ENCODE results near the gene PLPPR1.
A peak's percentile ranks its signal among the peaks of the same experiment; 100 is the strongest.

Gene PLPPR1

DNA sequence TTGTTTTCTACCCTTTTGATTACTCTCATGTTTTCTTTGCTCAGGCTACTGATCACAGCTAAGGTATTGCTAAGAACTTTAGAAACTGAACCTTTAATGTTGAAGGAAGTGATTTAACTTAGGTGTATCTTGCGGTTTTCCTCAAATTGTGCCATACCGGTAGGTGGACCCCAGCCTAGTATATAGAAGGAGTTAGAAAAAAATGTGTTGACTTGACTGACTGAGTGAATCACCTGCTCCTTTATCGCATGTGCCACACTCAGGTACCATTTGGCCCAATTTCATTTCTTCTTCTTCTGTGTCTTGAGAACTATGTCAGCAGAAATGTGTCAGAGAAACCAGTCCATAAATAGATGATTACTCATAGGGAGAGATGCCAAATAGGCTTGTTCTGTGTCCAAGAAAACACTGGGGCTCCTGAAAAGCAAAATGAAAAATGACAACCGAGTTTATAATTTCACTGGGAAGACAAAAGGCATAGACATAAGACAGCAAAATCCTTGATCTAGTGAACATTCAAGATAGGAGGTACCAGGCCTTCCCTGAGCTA is 19.4 kb downstream of the PLPPR1 start:
- H3K4me3 ChIP-seq (ENCODE audit: low read length) = no peak overlapping the region
- peak; percentile 39 for DNase-seq (ENCODE audit: low read depth)
- TF ChIP-seq, protein P1, sequence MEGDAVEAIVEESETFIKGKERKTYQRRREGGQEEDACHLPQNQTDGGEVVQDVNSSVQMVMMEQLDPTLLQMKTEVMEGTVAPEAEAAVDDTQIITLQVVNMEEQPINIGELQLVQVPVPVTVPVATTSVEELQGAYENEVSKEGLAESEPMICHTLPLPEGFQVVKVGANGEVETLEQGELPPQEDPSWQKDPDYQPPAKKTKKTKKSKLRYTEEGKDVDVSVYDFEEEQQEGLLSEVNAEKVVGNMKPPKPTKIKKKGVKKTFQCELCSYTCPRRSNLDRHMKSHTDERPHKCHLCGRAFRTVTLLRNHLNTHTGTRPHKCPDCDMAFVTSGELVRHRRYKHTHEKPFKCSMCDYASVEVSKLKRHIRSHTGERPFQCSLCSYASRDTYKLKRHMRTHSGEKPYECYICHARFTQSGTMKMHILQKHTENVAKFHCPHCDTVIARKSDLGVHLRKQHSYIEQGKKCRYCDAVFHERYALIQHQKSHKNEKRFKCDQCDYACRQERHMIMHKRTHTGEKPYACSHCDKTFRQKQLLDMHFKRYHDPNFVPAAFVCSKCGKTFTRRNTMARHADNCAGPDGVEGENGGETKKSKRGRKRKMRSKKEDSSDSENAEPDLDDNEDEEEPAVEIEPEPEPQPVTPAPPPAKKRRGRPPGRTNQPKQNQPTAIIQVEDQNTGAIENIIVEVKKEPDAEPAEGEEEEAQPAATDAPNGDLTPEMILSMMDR (IDR thresholded peaks at IDR 0.05; ENCODE audit: insufficient read depth, low read depth, low read length, missing control alignments) = no peak

- DNase-seq (ENCODE audit: low read depth) = no peak
- TF ChIP-seq, protein P1 (IDR thresholded peaks at IDR 0.05; ENCODE audit: insufficient read depth, low read depth, low read length, missing control alignments) = no peak
- H3K4me3 ChIP-seq (ENCODE audit: low read length) = no peak overlapping the region
Measured at GRCh38 chr9:101050650-101051049, 22.1 kb downstream of the PLPPR1 start.

- DNase-seq (ENCODE audit: low read depth) = no peak
- TF ChIP-seq, protein P1 (IDR thresholded peaks at IDR 0.05; ENCODE audit: insufficient read depth, low read depth, low read length, missing control alignments) = no peak
- H3K4me3 ChIP-seq (ENCODE audit: low read length) = no peak overlapping the region
Measured at GRCh38 chr9:101054657-101055056, 26.1 kb downstream of the PLPPR1 start.

DNA sequence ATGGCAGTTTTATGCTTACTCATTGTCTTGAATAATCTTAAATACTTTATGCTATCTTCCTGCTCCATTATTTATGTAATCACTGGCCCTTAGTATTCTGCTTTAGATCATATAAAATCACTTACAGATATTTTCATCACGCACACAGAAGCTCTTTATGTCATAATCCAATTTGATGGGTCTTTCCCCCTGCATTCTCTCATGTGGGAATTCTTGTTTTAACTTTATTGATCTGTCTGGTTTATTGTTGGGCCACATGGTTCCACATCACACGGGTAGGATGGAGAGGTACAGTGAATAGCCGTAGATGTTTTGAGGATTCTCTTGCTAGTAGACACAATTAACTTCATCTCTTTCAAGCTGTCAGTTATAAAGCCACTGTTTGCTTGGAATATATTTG is 27.0 kb downstream of the PLPPR1 start:
- TF ChIP-seq, protein P1 (IDR thresholded peaks at IDR 0.05; ENCODE audit: insufficient read depth, low read depth, low read length, missing control alignments) = no peak
- H3K4me3 ChIP-seq (ENCODE audit: low read length) = no peak overlapping the region
- DNase-seq (ENCODE audit: low read depth) = no peak

GRCh38 chr9:101062686-101063085 is 34.2 kb downstream of the PLPPR1 start:
- no peak for DNase-seq (ENCODE audit: low read depth)
- no peak overlapping the region for H3K4me3 ChIP-seq (ENCODE audit: low read length)
- TF ChIP-seq, protein P1 (IDR thresholded peaks at IDR 0.05; ENCODE audit: insufficient read depth, low read depth, low read length, missing control alignments) = no peak

GRCh38 chr9:101063192-101063591 is 34.7 kb downstream of the PLPPR1 start:
- DNase-seq (ENCODE audit: low read depth) = no peak
- TF ChIP-seq, protein P1 (IDR thresholded peaks at IDR 0.05; ENCODE audit: insufficient read depth, low read depth, low read length, missing control alignments) = no peak
- H3K4me3 ChIP-seq (ENCODE audit: low read length) = no peak overlapping the region

- TF ChIP-seq, protein P1 (IDR thresholded peaks at IDR 0.05; ENCODE audit: insufficient read depth, low read depth, low read length, missing control alignments) = no peak
- no peak for DNase-seq (ENCODE audit: low read depth)
- H3K4me3 ChIP-seq (ENCODE audit: low read length) = no peak overlapping the region
Measured at GRCh38 chr9:101064206-101064605, 35.7 kb downstream of the PLPPR1 start.

Data from epithelial cell of esophagus (primary cell).